SK-N-MC (cell line): ENCODE measurements around the gene CAST.

Experiments
- EZH2 ChIP-seq: fragments of 200-600 bp; sonication (generic); IDR thresholded peaks from one replicate; pipeline ENCODE4 v1.6.1; 2017; ENCODE audit warnings: antibody characterized with exemption
- FOXP2 ChIP-seq: optimal IDR thresholded peaks from 2 replicates; pipeline ENCODE3; 2011; ENCODE audit warnings: mild to moderate bottlenecking, moderate library complexity; ENCODE audit not compliant: insufficient read depth; ENCODE audit errors: extremely low read length, control extremely low read depth
- POLR2AphosphoS5 ChIP-seq: IDR thresholded peaks from 2 replicates; pipeline ENCODE4 v1.6.1; 2012; ENCODE audit warnings: mild to moderate bottlenecking, low read depth, low read length, borderline replicate concordance

- TF ChIP-seq POLR2AphosphoS5 (no peak), EZH2 (no peak), FOXP2 (no peak)
Measured at GRCh38 chr5:96730586-96730985, 68.4 kb downstream of the CAST start.
